ENCODE measurements around the gene RAD54L. TPM values are rescaled to one million over a fixed set of nuclear protein-coding genes. Genes with fewer than 3 reads are reported as not detected.

Gene RAD54L
- total and polyA plus RNA-seq, 10 of the 15 experiments (the other 5 are each of a cell fraction or from before 2014, with no cell fraction given), result 12.9 to 54.2 (median 23.6) TPM

- H3K27me3 ChIP-seq (replicated peaks in 1 of 2; ENCODE audit: control insufficient read depth in 2 of 2, insufficient read depth in 2 of 2, low read length in 1 of 2), result no peaks in the 10 kb centered on the region
- H2AFZ ChIP-seq (ENCODE audit: control insufficient read depth, low read depth, low read length), result no peak overlapping the region
- H3K9ac ChIP-seq (ENCODE audit: control insufficient read depth, insufficient read depth, low read length), result no peak overlapping the region
- CTCF ChIA-PET, result interaction anchor here (1.1 kb wide), 1 partner anchor 10 kb away, joined by 9 read pairs; no protein-coding TSS in a partner anchor
- POLR2A ChIA-PET, result interaction anchor here (0.8 kb wide), 2 partner anchors 8 to 275 kb away, joined by 3 to 9 read pairs; no protein-coding TSS in a partner anchor
- TF ChIP-seq FOXK2 (IDR thresholded peaks at IDR 0.05), result no peak
- TF ChIP-seq FOS (IDR thresholded peaks at IDR 0.05; ENCODE audit: borderline replicate concordance, extremely low read depth, insufficient read length), result no peak
- TF ChIP-seq MAX (IDR thresholded peaks at IDR 0.05; ENCODE audit: low read depth, low read length), result no peak
- TF ChIP-seq TBL1XR1 (IDR thresholded peaks at IDR 0.05; ENCODE audit: low read depth, low read length), result no peak
- TF ChIP-seq ETV6 (conservative IDR thresholded peaks at IDR 0.05 in 1 of 2, IDR thresholded peaks at IDR 0.05 in 1 of 2; ENCODE audit: borderline replicate concordance in 1 of 2, low read depth in 1 of 2), result no peak
- SMC1A ChIA-PET (ENCODE audit: uncharacterized antibody, unreplicated experiment), result interaction anchor here (0.8 to 1.4 kb wide), 3 partner anchors 30 to 49 kb away, joined by 3 read pairs; partner anchors contain the start of genes LRRC41 and UQCRH
- peaks cover 8 to 22% of the 10 kb centered on the region in 2 experiments; a peak in 3 of 4 replicates for H3K36me3 ChIP-seq (ENCODE audit: control insufficient read depth in 2 of 2, insufficient read depth in 2 of 2, low read length in 1 of 2)
- H4K20me1 ChIP-seq (ENCODE audit: control insufficient read depth, insufficient read depth), result no peaks in the 10 kb centered on the region
- no TSS peak for BruUV-seq (replicated peaks)
- ATAC-seq (no peak), FAIRE-seq (no peak), DNase-seq (ENCODE audit: low read depth, low spot score) (no peak)
- WGBS (ENCODE audit: insufficient coverage, insufficient replicate concordance, low lambda C conversion rate, missing lambda C conversion rate), result 86% methylated on average over 5 of the region's 5 CpGs
- RAD21 ChIA-PET (ENCODE audit: unreplicated experiment), result no interaction called here
- peaks cover 3% of the 10 kb centered on the region; the same call in 1 of the 2 replicates for H3K79me2 ChIP-seq (ENCODE audit: control insufficient read depth, insufficient read depth, low read length)
- H3K4me3 ChIP-seq, result no peak overlapping the region
- H3K4me2 ChIP-seq (ENCODE audit: control insufficient read depth, insufficient read depth), result no peak overlapping the region
- no peak overlapping the region for H3K27ac ChIP-seq (ENCODE audit: control insufficient read depth, insufficient read depth)
- no peaks in the 10 kb centered on the region; the same call in 1 of the 2 replicates for H3K4me1 ChIP-seq (ENCODE audit: control insufficient read depth, insufficient read depth, low read length)
- intact Hi-C loops (cut with micrococcal nuclease; ENCODE audit: unreplicated experiment), result no loop called here
- in situ Hi-C loops (cut with MboI), result no loop called here
- H3K9me3 ChIP-seq (replicated peaks; ENCODE audit: control insufficient read depth, insufficient read depth, low read length), result no peaks in the 10 kb centered on the region
Measured at GRCh38 chr1:46254668-46255067, 7.1 kb downstream of the RAD54L start.

GRCh38 chr1:46256523-46256922, 9.0 kb downstream of the RAD54L start:
- FAIRE-seq (no peak), DNase-seq (ENCODE audit: low read depth, low spot score) (no peak), ATAC-seq (no peak)
- in situ Hi-C loops (cut with MboI), result no loop called here
- H2AFZ ChIP-seq (ENCODE audit: control insufficient read depth, low read depth, low read length), result no peak overlapping the region
- ChIA-PET CTCF (no interaction called here), RAD21 (ENCODE audit: unreplicated experiment) (no interaction called here), POLR2A (interaction anchor here (0.6 to 1.0 kb wide), 2 partner anchors 13 to 16 kb away, joined by 7 to 9 read pairs; no protein-coding TSS in a partner anchor), SMC1A (ENCODE audit: uncharacterized antibody, unreplicated experiment) (no interaction called here)
- no peak overlapping the region for H3K27ac ChIP-seq (ENCODE audit: control insufficient read depth, insufficient read depth)
- no TSS peak for BruUV-seq (replicated peaks)
- H3K4me3 ChIP-seq, result no peak overlapping the region
- no peaks in the 10 kb centered on the region for H3K79me2 ChIP-seq (ENCODE audit: control insufficient read depth, insufficient read depth, low read length)
- H3K36me3 ChIP-seq (ENCODE audit: control insufficient read depth in 2 of 2, insufficient read depth in 2 of 2, low read length in 1 of 2), result peaks cover 18 to 30% of the 10 kb centered on the region in 2 experiments
- 100% methylated on average over 2 of the region's 2 CpGs for WGBS (ENCODE audit: insufficient coverage, insufficient replicate concordance, low lambda C conversion rate, missing lambda C conversion rate)
- H4K20me1 ChIP-seq (ENCODE audit: control insufficient read depth, insufficient read depth), result no peaks in the 10 kb centered on the region
- no peaks in the 10 kb centered on the region for H3K27me3 ChIP-seq (replicated peaks in 1 of 2; ENCODE audit: control insufficient read depth in 2 of 2, insufficient read depth in 2 of 2, low read length in 1 of 2)
- no peak overlapping the region for H3K9ac ChIP-seq (ENCODE audit: control insufficient read depth, insufficient read depth, low read length)
- intact Hi-C loops (cut with micrococcal nuclease; ENCODE audit: unreplicated experiment), result no loop called here
- H3K4me2 ChIP-seq (ENCODE audit: control insufficient read depth, insufficient read depth), result no peak overlapping the region
- no peaks in the 10 kb centered on the region for H3K9me3 ChIP-seq (replicated peaks; ENCODE audit: control insufficient read depth, insufficient read depth, low read length)
- H3K4me1 ChIP-seq (ENCODE audit: control insufficient read depth, insufficient read depth, low read length), result no peaks in the 10 kb centered on the region
- TF ChIP-seq HSF1 (IDR thresholded peaks at IDR 0.05; ENCODE audit: low read depth, low read length) (no peak), TBL1XR1 (IDR thresholded peaks at IDR 0.05; ENCODE audit: low read depth, low read length) (no peak), KDM1A (IDR thresholded peaks at IDR 0.05; ENCODE audit: borderline replicate concordance) (no peak), ZBTB33 (IDR thresholded peaks at IDR 0.05) (no peak), ASH2L (IDR thresholded peaks at IDR 0.05; ENCODE audit: borderline replicate concordance, low read depth) (no peak), MXI1 (IDR thresholded peaks at IDR 0.05; ENCODE audit: low read depth, low read length) (no peak), BCL3 (IDR thresholded peaks at IDR 0.05; ENCODE audit: borderline replicate concordance, insufficient read depth, low read depth, low read length, poor library complexity, severe bottlenecking) (no peak)

Data from GM12878 (cell line).